Neural progenitor cell (in vitro differentiated cells): ENCODE results near the gene TSEN34.
"Not testable (repeated sequence)": the region's sequence is repeated elsewhere in the genome, so short reads cannot be mapped to it uniquely, and the experiment has no call there.

Experiments
- CTCF ChIP-seq: fragments of 200-600 bp; sonication (generic); IDR thresholded peaks from 2 replicates; pipeline ENCODE4 v1.5.1; 2017; ENCODE audit warnings: antibody characterized with exemption, mild to moderate bottlenecking
- EZH2 ChIP-seq: fragments of 200-600 bp; sonication (generic); IDR thresholded peaks from 2 replicates; pipeline ENCODE4 v1.6.1; 2017; ENCODE audit warnings: antibody characterized with exemption, mild to moderate bottlenecking, moderate library complexity

DNA sequence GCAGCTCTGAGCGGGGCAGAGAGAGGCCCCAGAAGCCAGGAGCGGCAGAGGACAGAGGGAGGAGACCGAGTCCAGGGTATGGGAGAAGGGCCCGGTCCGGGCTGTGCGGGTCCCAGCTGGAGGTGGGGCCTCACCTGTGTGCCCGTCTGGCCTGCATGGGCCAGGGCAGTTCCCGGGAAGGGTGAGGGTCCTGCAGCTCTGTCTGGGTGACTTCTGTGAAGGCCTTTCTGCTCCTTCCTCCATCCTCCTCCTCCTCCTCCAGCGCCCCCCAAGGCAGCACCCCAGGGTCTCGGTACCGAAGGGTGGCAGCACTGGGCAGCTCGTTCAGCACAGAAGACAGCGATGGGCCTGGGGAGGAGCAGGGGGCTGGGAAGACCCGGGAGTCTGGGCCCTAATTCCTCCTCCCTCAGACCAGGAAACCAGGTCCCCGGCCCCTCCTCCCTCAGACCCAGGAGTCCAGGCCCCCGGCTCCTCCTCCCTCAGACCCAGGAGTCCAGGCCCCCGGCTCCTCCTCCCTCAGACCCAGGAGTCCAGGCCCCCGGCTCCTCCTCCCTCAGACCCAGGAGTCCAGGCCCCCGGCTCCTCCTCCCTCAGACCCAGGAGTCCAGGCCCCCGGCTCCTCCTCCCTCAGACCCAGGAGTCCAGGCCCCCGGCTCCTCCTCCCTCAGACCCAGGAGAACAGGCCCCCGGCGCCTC is 19.2 kb upstream of the TSEN34 start:
- TF ChIP-seq CTCF, EZH2: not testable (repeated sequence)
